ENCODE measurements around the gene RIT2. TPM values are rescaled to one million over a fixed set of nuclear protein-coding genes. Genes with fewer than 3 reads are reported as not detected.
A peak's percentile ranks its signal among the peaks of the same experiment; 100 is the strongest.

The RIT2 gene
- total and polyA plus RNA-seq, 8 donors: not detected

DNA sequence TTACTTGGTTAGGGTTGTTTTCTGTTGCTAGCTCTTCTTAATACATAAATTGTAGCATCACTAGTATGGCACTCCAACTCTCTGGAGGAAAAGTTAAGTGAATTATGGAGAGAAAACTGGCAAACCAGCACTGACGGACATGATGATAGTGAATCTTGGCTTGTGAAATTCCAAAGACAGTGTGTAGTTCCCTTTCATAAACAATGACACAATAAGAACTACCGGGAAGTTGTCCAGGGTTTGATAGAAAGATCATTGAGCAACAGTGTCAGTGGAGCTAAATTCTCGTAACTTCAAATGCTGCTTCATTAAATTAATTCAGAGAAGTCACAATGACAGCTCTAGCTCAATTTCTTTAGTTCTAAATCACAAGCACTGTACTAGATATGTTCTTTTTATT, 66.5 kb downstream of the RIT2 start:
- Histone ChIP-seq H3K27me3 (no peaks in the 10 kb centered on the region), H3K9me3 (no peaks in the 10 kb centered on the region), H3K27ac (no peak overlapping the region), H3K4me3 (no peak overlapping the region), H3K4me1 (no peaks in the 10 kb centered on the region), H3K36me3 (no peaks in the 10 kb centered on the region)
- peak in 1 of 2 donors; percentile 58 for DNase-seq
- WGBS, 5 donors: 49 to 71% (median 66%) methylated on average over 3 of the region's 3 CpGs
- no peak for TF ChIP-seq POLR2A (IDR thresholded peaks at IDR 0.05)
- peak in 1 of 3 donors; percentile 27 for TF ChIP-seq POLR2AphosphoS5 (IDR thresholded peaks at IDR 0.05)
- no peak for TF ChIP-seq EP300 (IDR thresholded peaks at IDR 0.05)
- intact Hi-C loops (cut with DNase I; ENCODE audit: low total_unique reads): no loop called here

DNA sequence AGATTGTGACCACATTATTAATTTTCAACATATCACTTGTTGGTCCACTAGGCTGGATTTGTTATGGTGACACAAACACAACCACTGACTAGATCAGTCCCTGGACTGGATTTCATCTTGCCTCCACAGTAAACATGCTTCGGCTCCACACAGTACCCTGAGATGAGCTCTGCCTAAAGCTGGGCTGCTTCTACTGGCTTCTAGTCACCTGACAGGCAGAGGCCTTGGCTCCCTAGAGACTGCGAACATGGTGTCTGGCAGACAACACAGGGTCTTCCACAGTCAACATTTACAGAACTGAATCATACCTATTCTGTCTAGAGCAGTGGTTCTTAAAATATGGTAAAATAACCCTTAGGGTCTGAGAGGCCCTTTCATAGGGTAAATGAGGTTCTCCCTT, 69.2 kb downstream of the RIT2 start:
- Histone ChIP-seq H3K4me3 (no peak overlapping the region), H3K27ac (no peak overlapping the region), H3K4me1 (no peaks in the 10 kb centered on the region), H3K27me3 (no peaks in the 10 kb centered on the region), H3K36me3 (no peaks in the 10 kb centered on the region), H3K9me3 (no peaks in the 10 kb centered on the region)
- TF ChIP-seq EP300 (IDR thresholded peaks at IDR 0.05) (no peak), POLR2AphosphoS5 (IDR thresholded peaks at IDR 0.05) (no peak)
- no peak for DNase-seq
- intact Hi-C loops (cut with DNase I; ENCODE audit: low total_unique reads): no loop called here
- 44 to 89% (median 73%) methylated on average over 1 to 2 of the region's 2 CpGs for WGBS, 5 donors

- 59 to 83% (median 65%) methylated on average over 4 of the region's 4 CpGs for WGBS, 5 donors
- Histone ChIP-seq H3K4me3 (no peak overlapping the region), H3K4me1 (no peaks in the 10 kb centered on the region), H3K9me3 (no peaks in the 10 kb centered on the region), H3K27me3 (no peaks in the 10 kb centered on the region), H3K27ac (no peak overlapping the region), H3K36me3 (no peaks in the 10 kb centered on the region)
- TF ChIP-seq POLR2AphosphoS5 (IDR thresholded peaks at IDR 0.05) (no peak), EP300 (IDR thresholded peaks at IDR 0.05) (no peak)
- TF ChIP-seq, protein P1, sequence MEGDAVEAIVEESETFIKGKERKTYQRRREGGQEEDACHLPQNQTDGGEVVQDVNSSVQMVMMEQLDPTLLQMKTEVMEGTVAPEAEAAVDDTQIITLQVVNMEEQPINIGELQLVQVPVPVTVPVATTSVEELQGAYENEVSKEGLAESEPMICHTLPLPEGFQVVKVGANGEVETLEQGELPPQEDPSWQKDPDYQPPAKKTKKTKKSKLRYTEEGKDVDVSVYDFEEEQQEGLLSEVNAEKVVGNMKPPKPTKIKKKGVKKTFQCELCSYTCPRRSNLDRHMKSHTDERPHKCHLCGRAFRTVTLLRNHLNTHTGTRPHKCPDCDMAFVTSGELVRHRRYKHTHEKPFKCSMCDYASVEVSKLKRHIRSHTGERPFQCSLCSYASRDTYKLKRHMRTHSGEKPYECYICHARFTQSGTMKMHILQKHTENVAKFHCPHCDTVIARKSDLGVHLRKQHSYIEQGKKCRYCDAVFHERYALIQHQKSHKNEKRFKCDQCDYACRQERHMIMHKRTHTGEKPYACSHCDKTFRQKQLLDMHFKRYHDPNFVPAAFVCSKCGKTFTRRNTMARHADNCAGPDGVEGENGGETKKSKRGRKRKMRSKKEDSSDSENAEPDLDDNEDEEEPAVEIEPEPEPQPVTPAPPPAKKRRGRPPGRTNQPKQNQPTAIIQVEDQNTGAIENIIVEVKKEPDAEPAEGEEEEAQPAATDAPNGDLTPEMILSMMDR (IDR thresholded peaks at IDR 0.05): no peak
- DNase-seq: no peak
- intact Hi-C loops (cut with DNase I; ENCODE audit: low total_unique reads): no loop called here
Observed at GRCh38 chr18:43043626-43044025, 71.9 kb downstream of the RIT2 start.

GRCh38 chr18:43040281-43040680, 75.2 kb downstream of the RIT2 start:
- WGBS, 5 donors: 78 to 99% (median 93%) methylated on average over 2 of the region's 2 CpGs
- TF ChIP-seq EP300 (IDR thresholded peaks at IDR 0.05) (no peak), POLR2A (IDR thresholded peaks at IDR 0.05) (no peak), POLR2AphosphoS5 (IDR thresholded peaks at IDR 0.05) (no peak)
- TF ChIP-seq, protein P1 (IDR thresholded peaks at IDR 0.05): no peak
- intact Hi-C loops (cut with DNase I; ENCODE audit: low total_unique reads): no loop called here

GRCh38 chr18:43034683-43035500, 80.6 kb downstream of the RIT2 start:
- DNase-seq: no peak
- no peak overlapping the region for H3K4me3 ChIP-seq
- intact Hi-C loops (cut with DNase I; ENCODE audit: low total_unique reads): no loop called here
- no peaks in the 10 kb centered on the region for H3K36me3 ChIP-seq
- 22 to 37% (median 33%) methylated on average over 2 of the region's 2 CpGs for WGBS, 5 donors
- H3K27me3 ChIP-seq: no peaks in the 10 kb centered on the region
- no peaks in the 10 kb centered on the region for H3K4me1 ChIP-seq
- TF ChIP-seq EP300 (IDR thresholded peaks at IDR 0.05) (no peak), POLR2AphosphoS5 (IDR thresholded peaks at IDR 0.05) (no peak), POLR2A (IDR thresholded peaks at IDR 0.05) (no peak)
- TF ChIP-seq, protein P1 (IDR thresholded peaks at IDR 0.05): no peak
- no peak overlapping the region for H3K27ac ChIP-seq
- H3K9me3 ChIP-seq: no peaks in the 10 kb centered on the region

More at GRCh38 chr18:43040281-43040680, 75.2 kb downstream of the RIT2 start:
- H3K27me3 ChIP-seq: no peaks in the 10 kb centered on the region
- no peak overlapping the region for H3K27ac ChIP-seq
- no peak overlapping the region for H3K4me3 ChIP-seq
- H3K9me3 ChIP-seq: no peaks in the 10 kb centered on the region
- DNase-seq: peak in 1 of 2 donors; percentile 11
- H3K36me3 ChIP-seq: no peaks in the 10 kb centered on the region
- no peaks in the 10 kb centered on the region for H3K4me1 ChIP-seq
